IPS-NIHi11 (cell line): ENCODE data around the gene CWC22.
A peak's percentile ranks its signal among the peaks of the same experiment; 100 is the strongest.
"Not testable (repeated sequence)": the region's sequence is repeated elsewhere in the genome, so short reads cannot be mapped to it uniquely, and the experiment has no call there.

Experiments
- DNase-seq: peaks from one replicate; pipeline ENCODE4 v3.0.0; 2012; ENCODE audit warnings: mixed read lengths, low spot score

The CWC22 gene

GRCh38 chr2:180003073-180003472 is 4.0 kb downstream of the CWC22 start:
- no peak for DNase-seq

- no peak for DNase-seq
Measured at GRCh38 chr2:180002198-180002770, 4.8 kb downstream of the CWC22 start.

GRCh38 chr2:180001726-180002125 is 5.4 kb downstream of the CWC22 start:
- DNase-seq: no peak

- DNase-seq: no peak
Measured at GRCh38 chr2:180000434-180000833, 6.7 kb downstream of the CWC22 start.

- no peak for DNase-seq
Measured at GRCh38 chr2:179999000-179999399, 8.1 kb downstream of the CWC22 start.

- DNase-seq: no peak
Measured at GRCh38 chr2:179995741-179996515, 11.2 kb downstream of the CWC22 start.

- peak; percentile 13 for DNase-seq
Measured at GRCh38 chr2:179991344-179991743, 15.8 kb downstream of the CWC22 start.

- no peak for DNase-seq
Measured at GRCh38 chr2:179990676-179991317, 16.3 kb downstream of the CWC22 start.

GRCh38 chr2:179987916-179988315 is 19.2 kb downstream of the CWC22 start:
- no peak for DNase-seq

- no peak for DNase-seq
Measured at GRCh38 chr2:179985163-179985820, 21.8 kb downstream of the CWC22 start.

- DNase-seq: no peak
Measured at GRCh38 chr2:179983250-179983932, 23.7 kb downstream of the CWC22 start.

GRCh38 chr2:179981085-179981484 is 26.0 kb downstream of the CWC22 start:
- no peak for DNase-seq

- no peak for DNase-seq
Measured at GRCh38 chr2:179974761-179975160, 32.3 kb downstream of the CWC22 start.

- no peak for DNase-seq
Measured at GRCh38 chr2:179966778-179967394, 40.2 kb downstream of the CWC22 start.

- DNase-seq: no peak
Measured at GRCh38 chr2:179965291-179966258, 41.5 kb downstream of the CWC22 start.

GRCh38 chr2:179963626-179964025 is 43.5 kb downstream of the CWC22 start:
- no peak for DNase-seq

- DNase-seq: not testable (repeated sequence)
Measured at GRCh38 chr2:179958251-179958650, 48.8 kb downstream of the CWC22 start.

GRCh38 chr2:179954026-179954425 is 53.1 kb downstream of the CWC22 start:
- DNase-seq: no peak

GRCh38 chr2:179953359-179953758 is 53.7 kb downstream of the CWC22 start:
- DNase-seq: no peak

- no peak for DNase-seq
Measured at GRCh38 chr2:179952658-179953057, 54.4 kb downstream of the CWC22 start.

GRCh38 chr2:179951680-179952079 is 55.4 kb downstream of the CWC22 start:
- no peak for DNase-seq
